Lung (tissue), 12 donors: ENCODE measurements around the gene GALR3. TPM values are rescaled to one million over a fixed set of nuclear protein-coding genes. Genes with fewer than 3 reads are reported as not detected.

Source experiments
- ATAC-seq: fragments of 200-7000 bp; cut with Tn5 transposase; one replicate; pipeline ENCODE4 v1.9.1; 2020; ENCODE audit warnings: moderate number of reproducible peaks; ENCODE audit not compliant: insufficient read depth, low FRiP score
- DNase-seq, 3 donors: peaks; one replicate each; pipeline ENCODE4 v3.0.0-alpha.2; 2013 to 2017
- H3K27ac ChIP-seq, 2 donors: one replicate each; pipeline ENCODE4 v1.5.1; 2013; ENCODE audit warnings: mild to moderate bottlenecking in 2 of 2, moderate library complexity in 2 of 2, control low read depth in 1 of 2, inconsistent platforms in 1 of 2, low read depth in 1 of 2, low read length in 1 of 2
- H3K27me3 ChIP-seq, 3 donors: one replicate each; pipeline ENCODE4 v1.5.1; 2013; ENCODE audit warnings: low read length in 2 of 3; ENCODE audit not compliant: control insufficient read depth in 3 of 3, insufficient read depth in 3 of 3
- H3K36me3 ChIP-seq, 4 donors: one replicate each; pipeline ENCODE4 v1.5.1; 2013; ENCODE audit warnings: low read length in 4 of 4, mild to moderate bottlenecking in 1 of 4, moderate library complexity in 1 of 4; ENCODE audit not compliant: control insufficient read depth in 4 of 4, insufficient read depth in 4 of 4
- H3K4me1 ChIP-seq, 5 donors: one replicate each; pipeline ENCODE4 v1.5.1; 2013; ENCODE audit warnings: low read length in 5 of 5, mild to moderate bottlenecking in 2 of 5, moderate library complexity in 1 of 5; ENCODE audit not compliant: control insufficient read depth in 5 of 5, insufficient read depth in 5 of 5
- H3K4me3 ChIP-seq: one replicate; pipeline ENCODE4 v1.5.1; 2013; ENCODE audit warnings: mild to moderate bottlenecking, control low read depth, moderate library complexity
- H3K9ac ChIP-seq, 2 donors: one replicate each; pipeline ENCODE4 v1.5.1; 2013; ENCODE audit warnings: low read length in 2 of 2, control low read depth in 1 of 2; ENCODE audit not compliant: insufficient read depth in 1 of 2
- H3K9me3 ChIP-seq, 4 donors: one replicate each; pipeline ENCODE4 v1.5.1; 2013; ENCODE audit warnings: low read length in 3 of 4, mild to moderate bottlenecking in 1 of 4, moderate library complexity in 1 of 4; ENCODE audit not compliant: control insufficient read depth in 4 of 4, insufficient read depth in 3 of 4
- CTCF ChIP-seq: IDR thresholded peaks from 2 replicates; pipeline ENCODE4 v1.5.1; 2012; ENCODE audit warnings: mild to moderate bottlenecking; ENCODE audit errors: control extremely low read depth, extremely low read depth
- WGBS, 2 donors: extraction: QIAGEN DNeasy Blood & Tissue Kit; methylation state at CpG; one replicate each; pipeline ENCODE4 v1.1.7; 2013; 5-methylcytosine and 5-hydroxymethylcytosine counted together
- polyA plus RNA-seq, 2 donors: library from polyadenylated mRNA; stranded (reverse); fragments of 200-250 nt; gene quantifications; one replicate each; pipeline ENCODE4 v1.2.1, GENCODE V29; 2013
- total RNA-seq, 2 donors: library from RNA; depleted of rRNA in 1 of 2; stranded (reverse); fragments of >200 nt in 1 of 2; gene quantifications; one replicate each; pipeline ENCODE4 v1.2.1, GENCODE V29; 2014 to 2021
- donor health status: control.
- donor health status: control.
- donor health status: Bipolar disorder and iron deficiency.
- donor health status: healthy.
- donor health status: DM: yes; HTN: yes; CAD: no.

GALR3 gene
- total and polyA plus RNA-seq, 4 donors: not detected

GRCh38 chr22:37824674-37825641, 1.8 kb downstream of the GALR3 start:
- 7 to 9% methylated on average over 113 to 135 of the region's 135 CpGs for WGBS, 2 donors
- H3K27ac ChIP-seq: no peak overlapping the region
- ATAC-seq: no peak
- no peaks in the 10 kb centered on the region for H3K9me3 ChIP-seq
- H3K27me3 ChIP-seq: peaks cover 4 to 38% (median 38%) of the 10 kb centered on the region in 3 donors
- H3K36me3 ChIP-seq: peaks cover 0 to 8% (median 0%) of the 10 kb centered on the region in 4 donors
- H3K9ac ChIP-seq: no peak overlapping the region
- no peak for TF ChIP-seq CTCF
- peak overlapping the region; percentile 53 for H3K4me3 ChIP-seq
- peak in 2 of 3 donors; percentile 22 to 39 for DNase-seq
- peaks cover 0 to 6% (median 0%) of the 10 kb centered on the region in 5 donors for H3K4me1 ChIP-seq

GRCh38 chr22:37827056-37827455, 3.9 kb downstream of the GALR3 start:
- ATAC-seq (no peak), DNase-seq (peak; percentile 51 to 76 (median 61))
- TF ChIP-seq CTCF: no peak
- H3K27me3 ChIP-seq: peaks cover 4 to 23% (median 21%) of the 10 kb centered on the region in 3 donors
- WGBS, 2 donors: 54 to 72% methylated on average over 9 of the region's 9 CpGs
- no peak overlapping the region for H3K9ac ChIP-seq
- H3K27ac ChIP-seq: no peak overlapping the region
- no peaks in the 10 kb centered on the region for H3K9me3 ChIP-seq
- peaks cover 0 to 27% (median 6%) of the 10 kb centered on the region in 4 donors for H3K36me3 ChIP-seq
- H3K4me3 ChIP-seq: no peak overlapping the region
- H3K4me1 ChIP-seq: peaks cover 0 to 6% (median 0%) of the 10 kb centered on the region in 5 donors

- Histone ChIP-seq H3K9me3 (no peaks in the 10 kb centered on the region), H3K4me3 (no peak overlapping the region), H3K27me3 (no peaks in the 10 kb centered on the region), H3K27ac (no peak overlapping the region), H3K36me3 (peaks cover 21 to 50% (median 28%) of the 10 kb centered on the region in 4 donors), H3K9ac (no peak overlapping the region), H3K4me1 (peaks cover 0 to 6% (median 0%) of the 10 kb centered on the region in 5 donors)
- TF ChIP-seq CTCF: no peak
- ATAC-seq (no peak), DNase-seq (no peak)
- 93 to 97% methylated on average over 14 of the region's 14 CpGs for WGBS, 2 donors
These were observed 7.1 kb downstream of the GALR3 start for GRCh38 chr22:37830093-37830842.
